Measurements from ENCODE around the gene FMR1NB.

- TF ChIP-seq CTCF (IDR thresholded peaks at IDR 0.05) (no peak), POLR2AphosphoS5 (IDR thresholded peaks at IDR 0.05) (no peak)
These were observed 23.8 kb upstream of the FMR1NB start for GRCh38 chrX:147957291-147957690.

Measured in sigmoid colon (tissue), 4 donors.